H7 (cell line): ENCODE results near the gene PLA2G10. TPM values are rescaled to one million over a fixed set of nuclear protein-coding genes. Genes with fewer than 3 reads are reported as not detected.
"Not testable (repeated sequence)": the region's sequence is repeated elsewhere in the genome, so short reads cannot be mapped to it uniquely, and the experiment has no call there.

Source experiments
- DNase-seq: peaks from one replicate; pipeline ENCODE4 v3.0.0; 2012
- H3K27me3 ChIP-seq: 2 replicates; pipeline ENCODE4 v1.6.0; 2011; ENCODE audit warnings: mild to moderate bottlenecking, low read length; ENCODE audit not compliant: control insufficient read depth, insufficient read depth
- H3K36me3 ChIP-seq: replicated peaks from 2 replicates; pipeline ENCODE4 v1.5.1; 2011; ENCODE audit warnings: low read length; ENCODE audit not compliant: control insufficient read depth, insufficient read depth
- H3K4me3 ChIP-seq: 2 replicates; pipeline ENCODE4 v1.5.1; 2011; ENCODE audit warnings: low read depth, mild to moderate bottlenecking, control low read depth, low read length, moderate library complexity; ENCODE audit not compliant: insufficient read depth
- total RNA-seq: library from RNA; depleted of rRNA; stranded (reverse); fragments of >200 nt; shearing (Covaris generic); gene quantifications from 2 replicates; pipeline ENCODE4 v1.2.3, GENCODE V29; 2014; rRNA removed

Gene PLA2G10, protein sequence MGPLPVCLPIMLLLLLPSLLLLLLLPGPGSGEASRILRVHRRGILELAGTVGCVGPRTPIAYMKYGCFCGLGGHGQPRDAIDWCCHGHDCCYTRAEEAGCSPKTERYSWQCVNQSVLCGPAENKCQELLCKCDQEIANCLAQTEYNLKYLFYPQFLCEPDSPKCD
- not detected in 2 replicates for total RNA-seq

DNA sequence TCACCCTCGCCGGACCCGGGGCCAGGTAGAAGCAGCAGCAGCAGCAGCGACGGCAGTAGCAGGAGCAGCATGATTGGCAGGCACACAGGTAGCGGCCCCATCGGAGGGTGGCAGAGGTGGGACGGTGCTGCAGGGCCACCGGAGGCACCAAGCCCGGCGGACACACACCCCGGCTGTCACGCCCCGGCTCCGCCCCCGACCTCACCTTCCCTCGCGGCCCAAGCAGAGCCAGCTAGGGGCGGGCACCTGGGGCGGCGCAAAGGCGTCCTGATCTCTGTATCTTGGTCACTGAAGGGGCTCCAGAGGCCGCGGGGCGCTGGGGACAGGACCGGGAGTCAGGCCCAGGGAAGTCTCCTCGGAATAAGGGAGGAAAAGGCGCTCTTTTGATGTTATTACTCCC lies at the start of gene PLA2G10:
Gene PLA2G10 (minus strand): TSS at position 180 of the 400 bp plus-strand sequence. CDS start 79 bp downstream, at position 101.
- not testable (repeated sequence) for H3K36me3 ChIP-seq, DNase-seq, H3K27me3 ChIP-seq, H3K4me3 ChIP-seq

DNA sequence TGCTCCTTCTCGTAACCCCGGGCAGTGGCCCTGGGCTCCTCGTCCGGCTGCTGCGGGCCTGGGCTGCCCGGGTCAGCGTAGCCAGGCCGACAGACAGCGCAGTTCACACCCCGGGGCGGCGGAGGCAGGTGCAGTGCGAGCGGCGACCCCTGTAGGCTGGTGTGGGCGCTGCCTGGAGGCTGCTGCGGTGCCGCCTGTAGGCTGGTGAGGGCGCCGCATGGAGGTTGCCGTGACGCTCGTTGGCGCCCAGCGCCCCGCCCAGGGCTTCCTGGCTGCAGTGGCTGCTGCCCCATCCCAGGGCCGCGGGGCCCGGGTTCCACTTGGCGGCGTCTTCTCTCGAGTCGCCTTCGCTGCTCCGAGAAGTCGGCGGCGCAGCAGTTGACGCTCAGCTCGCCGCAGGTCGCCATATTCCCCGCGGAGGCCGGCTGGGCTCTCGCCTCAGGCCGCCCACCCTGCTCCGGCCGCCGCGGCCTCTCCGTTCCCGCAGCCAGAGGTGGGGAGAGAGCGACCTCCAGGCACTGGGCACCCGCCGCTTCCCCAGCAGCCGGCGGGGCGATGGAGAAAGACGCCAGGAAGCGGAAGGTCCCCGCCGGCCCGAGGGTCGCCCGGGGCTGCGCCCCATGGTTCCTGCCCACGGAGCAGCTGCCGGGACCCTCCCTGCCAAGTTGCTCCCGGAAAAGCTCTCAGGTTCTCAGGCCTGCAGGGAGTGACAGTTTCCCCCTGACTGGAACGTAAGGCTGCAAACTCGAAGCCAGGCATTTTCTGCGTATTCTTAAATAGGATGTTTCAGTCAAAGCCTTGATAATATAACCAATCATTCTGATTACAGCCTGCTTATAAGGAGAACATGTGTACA lies 48.4 kb upstream of the PLA2G10 start, which contains the start of gene NPIPA2:
Gene NPIPA2 (plus strand): TSS at position 261 of the 856 bp plus-strand sequence. CDS start 5,533 bp downstream, outside the sequence.
- H3K27me3 ChIP-seq, H3K36me3 ChIP-seq, DNase-seq: not testable (repeated sequence)

DNA sequence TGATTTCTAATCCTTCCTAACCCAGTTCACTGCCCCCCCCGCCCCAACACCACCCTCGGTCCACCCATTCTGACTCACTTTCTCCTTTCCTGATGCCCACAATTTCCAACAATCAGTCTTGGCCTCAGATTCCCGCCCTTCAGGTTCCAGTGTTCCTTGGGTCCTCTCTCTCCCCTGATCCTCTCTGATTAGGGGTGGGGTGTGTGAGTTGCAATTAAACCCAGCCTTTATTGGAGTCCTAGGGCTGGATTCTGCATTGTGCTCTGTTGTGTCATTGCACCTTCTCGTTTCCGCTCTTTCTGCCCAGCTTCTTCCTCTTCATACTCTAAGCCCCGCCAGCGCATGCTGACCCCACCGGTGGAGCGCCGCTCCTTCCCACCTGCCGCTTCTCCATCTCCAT lies 47.7 kb upstream of the PLA2G10 start:
- H3K27me3 ChIP-seq, DNase-seq, H3K36me3 ChIP-seq, H3K4me3 ChIP-seq: not testable (repeated sequence)

More for the DNA sequence above, 48.4 kb upstream of the PLA2G10 start, which contains the start of gene NPIPA2:
- not testable (repeated sequence) for H3K4me3 ChIP-seq

DNA sequence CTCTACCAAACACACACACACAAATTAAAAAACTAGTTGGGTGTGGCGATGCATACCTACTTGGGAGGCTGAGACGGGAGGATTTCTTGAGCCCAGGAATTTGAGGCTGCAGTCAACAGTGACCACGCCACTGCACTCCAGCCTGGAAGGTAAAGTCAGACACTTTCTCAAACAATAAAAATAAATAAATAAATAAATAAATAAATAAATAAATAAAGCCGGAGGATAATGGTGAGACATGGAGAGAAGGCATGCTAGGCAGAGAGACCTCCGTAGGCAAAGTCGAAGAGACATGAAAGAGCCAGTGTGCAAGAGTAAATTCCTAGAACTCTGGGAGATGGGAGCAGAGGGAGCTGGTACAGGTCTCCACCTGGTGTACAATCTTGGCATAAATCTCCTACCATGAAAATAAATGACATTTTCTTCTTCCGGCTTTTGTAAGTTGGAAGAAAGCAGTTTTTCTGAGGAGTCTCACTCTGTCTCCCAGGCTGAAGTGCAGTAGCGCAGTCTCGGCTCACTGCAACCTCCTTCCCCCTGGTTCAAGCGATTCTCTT lies 46.8 kb upstream of the PLA2G10 start:
- not testable (repeated sequence) for H3K36me3 ChIP-seq

DNA sequence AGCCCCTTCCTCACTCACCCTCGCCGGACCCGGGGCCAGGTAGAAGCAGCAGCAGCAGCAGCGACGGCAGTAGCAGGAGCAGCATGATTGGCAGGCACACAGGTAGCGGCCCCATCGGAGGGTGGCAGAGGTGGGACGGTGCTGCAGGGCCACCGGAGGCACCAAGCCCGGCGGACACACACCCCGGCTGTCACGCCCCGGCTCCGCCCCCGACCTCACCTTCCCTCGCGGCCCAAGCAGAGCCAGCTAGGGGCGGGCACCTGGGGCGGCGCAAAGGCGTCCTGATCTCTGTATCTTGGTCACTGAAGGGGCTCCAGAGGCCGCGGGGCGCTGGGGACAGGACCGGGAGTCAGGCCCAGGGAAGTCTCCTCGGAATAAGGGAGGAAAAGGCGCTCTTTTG lies 39.1 kb upstream of the PLA2G10 start:
- H3K4me3 ChIP-seq, H3K36me3 ChIP-seq, H3K27me3 ChIP-seq, DNase-seq: not testable (repeated sequence)

More for the DNA sequence above, 46.8 kb upstream of the PLA2G10 start:
- not testable (repeated sequence) for H3K27me3 ChIP-seq, H3K4me3 ChIP-seq, DNase-seq

DNA sequence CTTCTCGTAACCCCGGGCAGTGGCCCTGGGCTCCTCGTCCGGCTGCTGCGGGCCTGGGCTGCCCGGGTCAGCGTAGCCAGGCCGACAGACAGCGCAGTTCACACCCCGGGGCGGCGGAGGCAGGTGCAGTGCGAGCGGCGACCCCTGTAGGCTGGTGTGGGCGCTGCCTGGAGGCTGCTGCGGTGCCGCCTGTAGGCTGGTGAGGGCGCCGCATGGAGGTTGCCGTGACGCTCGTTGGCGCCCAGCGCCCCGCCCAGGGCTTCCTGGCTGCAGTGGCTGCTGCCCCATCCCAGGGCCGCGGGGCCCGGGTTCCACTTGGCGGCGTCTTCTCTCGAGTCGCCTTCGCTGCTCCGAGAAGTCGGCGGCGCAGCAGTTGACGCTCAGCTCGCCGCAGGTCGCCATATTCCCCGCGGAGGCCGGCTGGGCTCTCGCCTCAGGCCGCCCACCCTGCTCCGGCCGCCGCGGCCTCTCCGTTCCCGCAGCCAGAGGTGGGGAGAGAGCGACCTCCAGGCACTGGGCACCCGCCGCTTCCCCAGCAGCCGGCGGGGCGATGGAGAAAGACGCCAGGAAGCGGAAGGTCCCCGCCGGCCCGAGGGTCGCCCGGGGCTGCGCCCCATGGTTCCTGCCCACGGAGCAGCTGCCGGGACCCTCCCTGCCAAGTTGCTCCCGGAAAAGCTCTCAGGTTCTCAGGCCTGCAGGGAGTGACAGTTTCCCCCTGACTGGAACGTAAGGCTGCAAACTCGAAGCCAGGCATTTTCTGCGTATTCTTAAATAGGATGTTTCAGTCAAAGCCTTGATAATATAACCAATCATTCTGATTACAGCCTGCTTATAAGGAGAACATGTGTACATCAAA lies 9.3 kb upstream of the PLA2G10 start, which contains the start of gene NPIPA3:
Gene NPIPA3 (plus strand): TSS at position 256 of the 856 bp plus-strand sequence. CDS start 5,533 bp downstream, outside the sequence.
- H3K36me3 ChIP-seq, DNase-seq, H3K4me3 ChIP-seq, H3K27me3 ChIP-seq: not testable (repeated sequence)

DNA sequence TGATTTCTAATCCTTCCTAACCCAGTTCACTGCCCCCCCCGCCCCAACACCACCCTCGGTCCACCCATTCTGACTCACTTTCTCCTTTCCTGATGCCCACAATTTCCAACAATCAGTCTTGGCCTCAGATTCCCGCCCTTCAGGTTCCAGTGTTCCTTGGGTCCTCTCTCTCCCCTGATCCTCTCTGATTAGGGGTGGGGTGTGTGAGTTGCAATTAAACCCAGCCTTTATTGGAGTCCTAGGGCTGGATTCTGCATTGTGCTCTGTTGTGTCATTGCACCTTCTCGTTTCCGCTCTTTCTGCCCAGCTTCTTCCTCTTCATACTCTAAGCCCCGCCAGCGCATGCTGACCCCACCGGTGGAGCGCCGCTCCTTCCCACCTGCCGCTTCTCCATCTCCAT lies 8.6 kb upstream of the PLA2G10 start:
- H3K4me3 ChIP-seq, H3K36me3 ChIP-seq, DNase-seq, H3K27me3 ChIP-seq: not testable (repeated sequence)

DNA sequence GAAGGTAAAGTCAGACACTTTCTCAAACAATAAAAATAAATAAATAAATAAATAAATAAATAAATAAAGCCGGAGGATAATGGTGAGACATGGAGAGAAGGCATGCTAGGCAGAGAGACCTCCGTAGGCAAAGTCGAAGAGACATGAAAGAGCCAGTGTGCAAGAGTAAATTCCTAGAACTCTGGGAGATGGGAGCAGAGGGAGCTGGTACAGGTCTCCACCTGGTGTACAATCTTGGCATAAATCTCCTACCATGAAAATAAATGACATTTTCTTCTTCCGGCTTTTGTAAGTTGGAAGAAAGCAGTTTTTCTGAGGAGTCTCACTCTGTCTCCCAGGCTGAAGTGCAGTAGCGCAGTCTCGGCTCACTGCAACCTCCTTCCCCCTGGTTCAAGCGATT lies 7.8 kb upstream of the PLA2G10 start:
- not testable (repeated sequence) for H3K4me3 ChIP-seq, H3K36me3 ChIP-seq, DNase-seq

DNA sequence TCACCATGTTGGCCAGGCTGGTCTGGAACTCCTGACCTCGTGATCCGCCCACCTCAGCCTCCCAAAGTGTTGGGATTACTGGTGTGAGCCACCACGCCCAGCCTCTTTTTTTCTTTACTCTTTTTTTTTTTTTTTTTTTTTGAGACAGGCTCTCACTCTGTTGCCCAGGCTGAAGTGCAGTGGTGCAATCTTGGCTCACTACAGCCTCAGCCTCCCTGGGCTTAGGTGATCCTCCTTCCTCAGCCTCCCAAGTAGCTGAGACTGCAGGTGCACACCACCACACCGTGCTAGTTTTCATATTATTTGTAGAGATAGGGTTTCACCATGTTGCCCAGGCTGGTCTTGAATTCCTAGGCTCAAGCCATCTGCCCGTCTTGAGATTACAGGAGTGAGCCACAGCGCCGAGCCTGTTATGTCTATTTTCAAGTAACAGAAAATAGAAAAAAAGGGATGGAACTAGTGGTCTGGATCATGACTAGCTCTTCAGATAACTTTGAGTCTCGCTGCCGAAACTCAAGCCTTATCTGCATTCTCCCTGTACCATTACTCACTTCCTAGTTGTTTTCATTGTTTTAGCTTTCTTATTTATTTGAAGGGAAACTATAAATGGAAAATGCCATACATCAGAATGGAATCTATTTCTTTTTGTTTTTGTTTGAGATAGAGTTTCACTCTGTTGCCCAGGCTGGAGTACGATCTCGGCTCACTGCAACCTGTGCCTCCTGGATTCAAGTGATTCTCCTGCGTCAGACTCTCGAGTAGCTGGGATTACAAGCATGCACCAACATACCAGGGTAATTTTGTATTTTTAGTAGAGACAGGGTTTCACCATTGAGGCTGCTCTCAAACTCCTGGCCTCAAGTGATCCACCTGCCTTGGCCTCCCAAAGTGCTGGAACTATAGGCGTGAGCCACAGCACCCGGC lies 8.0 kb downstream of the PLA2G10 start:
- not testable (repeated sequence) for DNase-seq, H3K4me3 ChIP-seq, H3K36me3 ChIP-seq, H3K27me3 ChIP-seq

More for the DNA sequence above, 7.8 kb upstream of the PLA2G10 start:
- H3K27me3 ChIP-seq, result not testable (repeated sequence)

DNA sequence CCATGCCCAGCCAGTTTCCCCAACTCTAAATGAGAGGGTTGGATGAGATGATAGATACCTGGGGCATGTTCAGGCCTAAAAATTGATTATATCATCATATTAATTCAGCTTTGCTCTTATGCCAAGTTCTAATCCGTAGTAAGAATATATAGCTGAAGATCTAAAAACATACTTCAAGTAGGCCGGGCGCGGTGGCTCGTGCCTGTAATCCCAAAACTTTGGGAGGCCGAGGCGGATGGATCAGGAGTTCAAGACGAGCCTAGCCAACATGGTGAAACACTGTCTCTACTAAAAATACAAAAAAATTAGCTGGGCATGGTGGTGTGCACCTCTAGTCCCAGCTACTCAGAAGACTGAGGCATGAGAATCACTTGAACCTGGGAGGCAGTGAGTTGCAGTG lies 12.0 kb downstream of the PLA2G10 start:
- Histone ChIP-seq H3K4me3 (no peak overlapping the region), H3K27me3 (no peaks in the 10 kb centered on the region), H3K36me3 (no peaks in the 10 kb centered on the region)
- no peak for DNase-seq

DNA sequence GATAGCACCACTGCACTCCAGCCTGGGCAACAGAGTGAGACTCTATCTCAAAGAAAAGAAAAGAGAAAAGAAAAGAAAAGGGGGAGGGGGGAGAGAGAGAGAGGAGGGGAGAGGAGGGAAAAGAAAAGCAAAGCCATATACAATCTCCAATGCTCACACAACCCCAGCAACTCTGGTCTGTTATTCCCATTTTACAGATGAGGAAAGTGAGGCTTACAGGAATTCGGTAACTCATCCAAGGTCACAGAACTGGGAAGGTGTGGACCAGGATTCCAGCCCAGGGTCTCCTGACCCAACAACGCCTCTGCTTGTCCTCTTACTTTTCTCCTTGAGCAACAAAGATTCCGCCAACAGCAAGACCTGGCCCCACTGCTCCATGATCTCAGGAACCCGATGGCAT lies 13.0 kb downstream of the PLA2G10 start:
- H3K36me3 ChIP-seq, result no peaks in the 10 kb centered on the region
- H3K27me3 ChIP-seq, result no peaks in the 10 kb centered on the region
- no peak overlapping the region for H3K4me3 ChIP-seq
- no peak for DNase-seq

DNA sequence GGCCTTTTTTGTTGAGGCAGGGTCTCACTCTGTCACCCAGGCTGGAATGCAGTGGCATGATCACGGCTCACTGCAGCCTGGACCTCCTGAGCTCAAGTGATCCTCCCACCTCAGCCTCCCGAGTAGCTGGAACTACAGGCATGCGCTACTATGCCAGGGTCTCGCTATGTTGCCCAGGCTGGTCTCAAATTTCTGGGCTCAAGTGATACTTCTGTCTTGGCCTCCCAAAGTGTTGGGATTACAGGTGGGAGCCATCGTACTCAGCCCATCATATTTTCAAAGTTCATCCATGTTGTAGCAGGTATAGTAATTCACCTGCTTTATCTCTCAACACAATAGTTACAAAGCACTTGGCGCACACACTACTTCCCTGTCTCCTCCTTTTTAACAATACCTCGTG lies 13.7 kb downstream of the PLA2G10 start:
- not testable (repeated sequence) for H3K36me3 ChIP-seq, H3K4me3 ChIP-seq, H3K27me3 ChIP-seq, DNase-seq

DNA sequence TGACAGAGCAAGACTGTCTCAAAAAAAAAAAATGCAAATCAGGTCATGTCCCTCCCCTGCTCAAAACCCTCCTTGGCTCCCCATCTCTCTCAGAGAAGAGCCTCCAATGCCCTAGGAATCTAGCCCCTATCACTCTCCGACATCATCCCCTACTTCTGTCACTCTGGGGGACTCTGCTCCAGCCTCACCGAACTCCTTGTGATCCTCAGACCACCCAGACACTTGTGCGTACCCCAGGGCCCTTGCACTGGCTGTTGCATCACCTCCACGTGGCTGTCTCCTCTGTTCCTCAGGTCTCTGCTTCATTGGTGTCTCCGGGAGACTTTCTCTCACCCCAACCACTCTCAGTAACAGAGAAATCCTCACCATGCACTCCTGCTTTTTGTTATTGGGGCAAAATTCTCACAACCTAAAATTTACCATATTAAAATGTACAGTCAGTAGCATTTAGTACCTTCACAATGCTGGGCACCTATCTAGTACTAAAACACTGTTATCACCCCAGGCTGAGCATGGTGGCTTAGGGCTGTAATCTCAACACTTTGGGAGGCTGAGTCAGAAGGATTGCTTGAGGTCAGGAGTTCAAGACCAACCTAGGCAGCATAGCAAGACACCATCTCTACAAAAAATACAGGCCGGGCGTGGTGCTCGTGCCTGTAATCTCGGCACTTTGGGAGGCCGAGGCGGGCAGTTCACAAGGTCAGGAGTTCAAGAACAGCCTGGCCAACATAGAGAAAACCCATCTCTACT lies 15.2 kb downstream of the PLA2G10 start:
- DNase-seq, result no peak
- Histone ChIP-seq H3K27me3 (no peaks in the 10 kb centered on the region), H3K4me3 (no peak overlapping the region), H3K36me3 (no peaks in the 10 kb centered on the region)
